ENCODE measurements around the gene MARCHF11. TPM values are rescaled to one million over a fixed set of nuclear protein-coding genes. Genes with fewer than 3 reads are reported as not detected.

MARCHF11 gene, protein sequence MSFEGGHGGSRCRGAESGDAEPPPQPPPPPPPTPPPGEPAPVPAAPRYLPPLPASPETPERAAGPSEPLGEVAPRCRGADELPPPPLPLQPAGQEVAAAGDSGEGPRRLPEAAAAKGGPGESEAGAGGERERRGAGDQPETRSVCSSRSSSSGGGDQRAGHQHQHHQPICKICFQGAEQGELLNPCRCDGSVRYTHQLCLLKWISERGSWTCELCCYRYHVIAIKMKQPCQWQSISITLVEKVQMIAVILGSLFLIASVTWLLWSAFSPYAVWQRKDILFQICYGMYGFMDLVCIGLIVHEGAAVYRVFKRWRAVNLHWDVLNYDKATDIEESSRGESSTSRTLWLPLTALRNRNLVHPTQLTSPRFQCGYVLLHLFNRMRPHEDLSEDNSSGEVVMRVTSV
- polyA plus RNA-seq (ENCODE audit: insufficient read length in 4 of 4): 1 to 10 TPM; 1.1 to 6.9 (median 3.3) TPM

DNA sequence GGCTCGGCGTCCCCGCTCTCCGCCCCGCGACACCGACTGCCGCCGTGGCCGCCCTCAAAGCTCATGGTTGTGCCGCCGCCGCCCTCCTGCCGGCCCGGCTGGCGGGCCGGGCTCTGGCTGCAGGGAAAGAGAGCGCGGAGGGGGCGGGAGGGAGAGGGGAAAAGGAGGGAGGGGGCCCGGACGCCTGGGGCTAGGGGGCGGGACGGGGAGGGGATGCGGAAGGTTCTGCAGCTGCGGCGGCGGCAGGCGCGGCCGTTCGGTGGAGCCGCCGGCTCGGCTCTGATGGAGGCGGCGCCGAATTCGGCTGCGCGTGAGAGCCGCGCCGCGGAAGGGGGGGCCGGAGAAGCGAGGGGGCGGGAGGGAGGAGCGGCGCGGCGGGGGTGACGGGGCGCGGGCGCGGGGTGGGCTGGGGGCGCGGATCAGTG lies at the start of gene MARCHF11:
MARCHF11 (minus strand) TSS at position 281 of the 425 bp plus-strand sequence; CDS start at position 65, 216 bp downstream.
- DNase-seq (ENCODE audit: low read depth in 4 of 4, low spot score in 2 of 4): no peak

DNA sequence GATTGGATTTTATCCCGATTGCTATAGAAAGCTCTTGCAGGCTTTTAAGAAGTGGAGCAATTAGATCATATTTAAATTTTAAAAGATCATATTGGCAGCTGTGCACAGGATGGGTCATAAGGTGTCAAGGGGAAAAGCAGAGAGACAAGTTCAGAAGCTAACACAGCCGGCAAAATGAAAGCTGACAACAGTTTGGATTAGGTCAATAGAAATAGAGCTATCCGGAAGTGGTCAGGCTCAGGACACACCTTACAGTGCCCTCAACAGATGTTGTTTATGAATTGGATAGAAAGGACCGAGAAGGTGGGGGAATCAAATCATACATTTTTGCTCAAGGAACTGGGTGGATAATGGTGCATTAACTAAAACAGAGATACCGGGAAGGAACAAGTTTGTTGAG lies 46.3 kb upstream of the MARCHF11 start:
- DNase-seq (ENCODE audit: low read depth in 4 of 4, low spot score in 2 of 4): no peak

DNA sequence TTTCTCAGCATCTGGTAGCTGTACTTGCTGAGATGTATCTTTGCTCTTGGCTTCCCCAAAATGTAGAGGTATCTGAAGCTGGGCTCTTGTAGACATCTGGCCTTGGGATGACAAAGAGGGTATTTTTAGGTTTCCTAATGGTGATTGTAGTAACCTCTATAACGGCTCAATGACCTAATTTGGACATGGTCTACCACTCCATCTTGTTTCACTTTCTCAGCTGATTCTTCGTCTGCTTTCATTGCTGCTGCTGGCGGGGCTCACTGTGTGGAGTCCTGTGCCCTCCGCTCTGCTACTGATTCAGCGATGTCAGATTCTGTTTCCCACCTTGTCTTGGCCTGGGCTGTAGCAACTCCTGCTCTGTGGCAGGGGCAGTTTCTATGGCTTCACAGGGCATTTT lies 12.7 kb upstream of the MARCHF11 start:
- no peak for DNase-seq (ENCODE audit: low read depth in 4 of 4, low spot score in 2 of 4)

DNA sequence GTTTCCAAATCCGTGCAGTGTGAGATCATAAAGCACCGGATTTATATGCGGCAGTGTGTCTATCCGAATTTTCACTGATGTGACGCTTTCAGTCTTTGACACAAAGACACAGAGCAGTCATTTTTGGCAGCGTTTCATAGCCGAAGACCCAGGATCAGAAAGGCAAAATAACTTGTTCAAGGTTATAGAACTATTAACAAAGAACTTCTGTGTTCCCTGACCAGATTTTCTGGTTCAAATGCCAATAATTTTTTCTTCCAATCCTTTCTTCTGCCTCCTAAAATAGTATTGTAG lies 1.1 kb upstream of the MARCHF11 start:
- no peak for DNase-seq (ENCODE audit: low read depth in 4 of 4, low spot score in 2 of 4)

DNA sequence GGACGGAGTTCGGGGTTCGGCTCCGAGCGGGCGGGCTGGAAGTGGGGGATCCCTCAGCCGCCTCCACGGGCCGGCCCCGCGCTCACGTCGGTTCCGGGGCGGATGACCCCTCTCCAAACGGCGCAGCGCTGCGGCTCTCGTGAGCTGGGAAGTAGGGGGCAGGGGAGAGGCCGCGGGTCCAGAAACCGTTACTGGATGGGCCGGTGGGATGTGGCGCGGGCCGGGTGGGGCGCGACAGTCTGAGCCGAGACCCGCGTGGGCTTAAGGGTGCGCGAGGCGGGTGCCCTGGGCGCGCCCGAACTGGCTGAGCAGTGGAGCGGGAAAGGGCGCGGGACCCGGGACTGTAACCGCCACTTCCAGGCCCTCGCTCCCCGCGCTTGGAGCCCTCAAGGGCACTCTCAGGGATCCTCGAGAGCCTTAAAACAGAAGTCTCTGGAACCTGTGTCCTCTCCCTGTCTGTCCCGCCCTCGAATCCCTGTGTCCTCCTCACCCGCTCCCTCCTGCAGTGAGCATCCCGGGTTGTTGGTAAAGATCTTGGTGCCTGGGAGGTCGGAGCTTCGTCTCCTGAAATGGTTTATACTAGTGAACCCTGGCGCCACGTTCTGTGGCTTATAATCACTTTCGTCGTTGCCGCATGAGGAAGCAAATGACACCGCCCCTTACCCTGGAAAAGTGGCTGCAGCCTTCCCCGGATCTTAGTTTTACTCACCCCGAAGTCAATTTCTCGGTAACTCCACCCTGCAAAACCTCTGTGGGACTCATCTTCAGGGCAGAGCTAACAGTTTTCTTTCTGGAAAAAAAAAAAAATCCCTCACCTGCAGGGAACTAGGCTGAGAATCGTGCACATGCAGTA lies 571 bp upstream of the MARCHF11 start:
- no peak for DNase-seq (ENCODE audit: low read depth in 4 of 4, low spot score in 2 of 4)

DNA sequence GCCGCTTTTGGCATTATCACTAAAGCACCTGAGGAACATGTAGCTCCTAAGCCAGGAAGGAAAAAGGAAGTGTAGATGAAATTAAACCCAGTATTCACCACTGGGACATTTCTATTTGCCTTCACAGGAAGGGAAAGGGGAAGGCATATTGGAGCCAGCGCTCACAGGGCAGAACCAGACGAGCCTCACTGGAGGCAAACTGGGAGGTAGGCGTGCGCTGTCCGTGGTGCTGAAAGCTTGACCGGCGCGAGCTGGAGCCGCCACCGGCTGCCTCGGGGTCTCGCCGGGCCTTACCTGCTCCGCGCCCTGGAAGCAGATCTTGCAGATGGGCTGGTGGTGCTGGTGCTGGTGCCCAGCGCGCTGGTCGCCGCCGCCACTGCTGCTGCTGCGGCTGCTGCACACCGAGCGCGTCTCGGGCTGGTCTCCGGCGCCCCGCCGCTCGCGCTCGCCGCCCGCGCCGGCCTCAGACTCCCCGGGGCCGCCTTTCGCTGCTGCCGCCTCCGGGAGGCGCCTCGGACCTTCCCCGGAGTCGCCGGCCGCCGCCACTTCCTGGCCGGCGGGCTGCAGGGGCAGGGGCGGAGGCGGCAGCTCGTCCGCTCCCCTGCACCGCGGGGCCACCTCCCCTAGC lies 732 bp downstream of the MARCHF11 start:
- peak; percentile 56 to 88 (median 74) for DNase-seq (ENCODE audit: low read depth in 4 of 4, low spot score in 2 of 4)

DNA sequence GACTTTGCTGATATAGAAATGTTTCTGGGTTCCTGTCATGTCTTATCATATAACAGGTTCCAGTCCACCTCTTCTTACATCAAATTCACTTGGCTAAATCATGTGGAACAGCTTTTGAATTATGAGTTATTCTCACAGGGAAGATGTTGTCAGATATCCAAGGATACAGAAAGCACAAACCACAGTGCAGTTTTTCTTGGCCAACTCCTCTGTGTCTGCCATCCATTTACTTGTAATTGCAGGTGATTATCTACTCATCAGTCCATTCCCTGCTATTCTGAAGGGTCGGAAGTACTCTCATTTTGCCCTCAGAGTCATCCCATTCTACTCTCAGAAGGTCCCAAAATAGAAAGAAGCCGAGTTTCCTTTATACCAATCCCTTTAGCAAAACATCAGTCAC lies 10.0 kb downstream of the MARCHF11 start:
- DNase-seq (ENCODE audit: low read depth in 4 of 4, low spot score in 2 of 4): no peak

DNA sequence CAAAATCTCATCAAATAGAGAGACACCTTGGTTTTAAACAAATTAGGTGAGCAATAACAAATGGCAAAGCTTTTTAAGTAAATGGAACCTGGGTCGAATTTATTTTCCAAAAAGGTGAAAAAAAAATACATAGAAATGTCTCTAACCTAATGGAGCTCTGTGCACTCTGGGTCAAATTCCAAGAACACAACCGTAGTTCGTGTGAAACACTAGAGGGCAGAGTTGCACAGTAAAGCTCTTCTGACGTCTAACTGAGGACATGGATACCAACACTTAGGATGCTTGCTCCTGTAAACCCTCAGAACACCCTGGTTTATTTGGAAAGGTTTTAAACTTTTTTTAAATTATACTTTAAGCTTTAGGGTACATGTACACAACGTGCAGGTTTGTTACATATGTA lies 18.9 kb downstream of the MARCHF11 start:
- peak in 2 of 4 donors; percentile 34 to 65 for DNase-seq (ENCODE audit: low read depth in 4 of 4, low spot score in 2 of 4)

DNA sequence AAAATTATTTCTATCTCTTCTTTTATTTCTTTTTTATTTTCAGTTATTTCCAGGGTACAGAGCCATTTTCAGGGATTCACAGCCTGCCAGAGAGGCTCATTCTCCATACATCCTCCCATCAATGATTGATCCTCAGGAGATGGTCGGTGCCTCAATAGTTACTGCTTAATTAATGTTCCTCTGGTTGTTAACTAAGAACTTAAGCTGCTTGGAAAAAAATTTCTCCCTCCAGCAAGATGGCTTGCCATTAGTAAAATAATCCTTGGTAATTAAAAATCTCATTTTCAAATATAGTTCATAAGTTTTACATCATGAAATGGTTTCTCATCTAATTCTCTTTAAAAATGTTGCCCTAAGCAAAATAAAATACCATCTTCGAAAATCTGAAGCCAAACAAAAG lies 20.0 kb downstream of the MARCHF11 start:
- DNase-seq (ENCODE audit: low read depth in 4 of 4, low spot score in 2 of 4): no peak

DNA sequence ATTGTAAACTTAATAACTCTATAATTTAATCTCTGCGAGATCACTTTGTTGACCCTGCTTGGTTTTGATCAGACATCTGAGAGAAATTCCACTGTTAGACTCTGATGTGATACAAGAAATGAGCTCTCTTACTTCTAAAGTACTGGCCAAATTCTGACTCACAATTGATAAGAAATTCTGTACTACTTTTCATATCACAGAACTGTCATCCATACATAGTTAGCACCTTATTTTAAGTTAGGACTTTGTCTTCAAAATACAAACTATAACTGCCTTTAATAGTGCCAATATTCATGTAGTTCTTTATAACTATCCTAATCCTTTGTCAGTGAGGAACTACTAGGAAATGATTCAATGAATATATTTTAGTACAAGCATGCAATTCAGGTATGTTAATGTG lies 23.4 kb downstream of the MARCHF11 start:
- no peak for DNase-seq (ENCODE audit: low read depth in 4 of 4, low spot score in 2 of 4)

DNA sequence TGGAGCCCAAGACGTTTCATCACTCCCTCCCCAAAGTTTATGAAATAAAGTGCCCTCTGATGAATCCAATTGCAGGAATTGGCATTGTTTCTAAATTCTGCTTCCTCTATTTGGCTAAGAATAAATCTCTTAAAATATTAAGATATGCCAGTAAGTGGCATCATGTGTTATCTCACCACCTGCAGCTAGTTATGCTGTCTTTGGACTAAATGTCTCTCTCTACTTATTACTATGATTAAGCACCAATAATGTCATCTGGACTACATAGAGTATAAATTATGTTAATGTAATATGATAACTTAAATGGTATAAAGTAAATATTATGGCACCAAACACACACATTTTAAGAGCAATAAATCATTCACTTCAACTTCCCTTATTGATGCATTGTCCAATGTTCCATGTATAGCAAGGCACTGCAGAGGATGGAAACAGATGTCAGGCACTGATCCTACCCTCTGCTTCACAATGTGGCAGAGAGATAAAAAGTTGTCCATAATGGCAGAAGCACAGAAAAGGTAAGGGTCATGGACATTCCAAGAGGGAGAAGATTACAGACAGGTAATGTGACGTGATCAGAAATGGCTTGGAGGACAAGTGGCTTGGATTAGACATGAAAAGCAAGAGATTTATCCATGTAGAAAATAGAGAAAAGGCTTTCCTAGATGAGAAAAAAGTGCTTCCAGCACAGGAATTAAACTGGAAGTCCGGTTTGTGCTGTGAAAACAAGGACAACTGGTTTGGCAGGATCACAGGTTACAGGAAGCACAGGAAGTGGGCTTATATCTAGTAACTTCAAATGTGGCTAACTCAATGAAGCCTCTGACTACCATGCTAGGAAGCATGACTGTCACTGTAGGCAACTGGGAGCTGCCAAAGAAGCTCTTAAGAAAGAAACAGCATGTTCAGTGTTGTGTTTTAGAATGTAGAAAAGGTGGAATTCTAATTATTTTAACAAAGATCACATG lies 26.7 kb downstream of the MARCHF11 start:
- DNase-seq (ENCODE audit: low read depth in 4 of 4, low spot score in 2 of 4): no peak

DNA sequence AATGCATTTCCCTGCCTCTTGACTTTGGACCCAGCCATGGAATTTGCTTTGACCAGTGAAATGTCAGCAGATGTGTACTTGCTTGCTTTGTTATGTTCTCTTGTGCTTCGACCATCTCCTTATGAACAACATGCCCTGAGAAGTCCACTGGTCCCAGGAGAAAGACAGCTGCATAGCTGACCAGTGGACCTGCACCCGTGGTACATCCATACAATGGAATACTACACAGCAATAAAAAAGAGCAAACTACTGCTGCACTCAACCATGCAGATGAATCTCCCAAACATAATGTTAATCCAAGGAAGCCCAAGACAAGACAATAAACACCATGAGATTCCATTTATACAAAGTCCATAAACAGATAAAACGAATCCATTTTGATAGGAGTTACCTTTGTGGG lies 30.0 kb downstream of the MARCHF11 start:
- no peak for DNase-seq (ENCODE audit: low read depth in 4 of 4, low spot score in 2 of 4)

DNA sequence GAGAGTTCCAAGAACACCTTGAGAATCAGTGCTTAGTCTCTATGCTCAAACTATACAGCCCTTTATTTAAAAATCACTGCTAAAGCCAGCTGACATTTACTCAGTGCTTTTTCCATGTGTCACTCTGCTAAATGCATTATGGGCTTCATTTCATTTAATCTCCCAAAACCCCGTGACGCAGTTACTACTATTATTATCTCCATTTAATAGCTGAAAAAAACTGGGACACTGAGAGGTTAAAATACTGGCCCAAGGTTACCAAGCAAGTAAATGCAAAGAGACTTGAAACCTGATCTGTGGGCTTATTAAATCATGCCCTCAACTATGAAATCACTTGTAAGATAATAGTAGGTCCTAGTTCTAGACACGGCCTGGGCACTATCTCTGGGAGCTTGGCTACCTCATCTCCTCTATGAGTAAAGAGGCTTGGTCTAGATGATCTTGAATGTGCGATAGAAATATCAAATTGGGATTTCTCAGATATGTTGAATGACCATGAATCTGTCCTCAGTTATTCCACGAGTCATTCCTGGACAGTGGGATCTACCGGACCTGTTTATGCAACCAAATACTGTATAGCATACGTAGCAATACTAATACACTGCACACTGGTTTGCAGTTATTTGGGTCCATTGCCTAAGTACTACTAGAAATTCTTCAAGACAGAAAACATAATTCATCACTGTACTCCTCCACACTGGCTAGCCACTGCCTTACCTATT lies 32.3 kb downstream of the MARCHF11 start:
- no peak for DNase-seq (ENCODE audit: low read depth in 4 of 4, low spot score in 2 of 4)

DNA sequence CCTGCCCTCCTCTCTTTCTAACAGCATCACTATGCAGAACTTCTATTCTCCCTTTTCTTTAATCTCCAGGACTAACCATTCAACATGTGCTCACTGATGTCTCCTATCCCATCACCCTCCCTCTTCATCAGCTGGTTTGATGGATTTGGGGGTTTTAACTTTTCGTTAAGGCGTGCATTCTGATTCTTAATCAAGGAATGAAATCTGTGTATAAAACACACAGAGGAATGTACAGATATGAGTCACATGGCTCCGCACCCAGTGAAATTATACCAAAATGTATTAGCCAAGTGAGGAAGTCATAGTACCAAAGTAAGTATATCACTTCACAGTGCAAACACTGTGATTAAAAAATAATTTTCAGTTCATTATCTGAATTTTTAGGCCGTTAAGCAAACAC lies 35.2 kb downstream of the MARCHF11 start:
- DNase-seq (ENCODE audit: low read depth in 4 of 4, low spot score in 2 of 4): no peak

DNA sequence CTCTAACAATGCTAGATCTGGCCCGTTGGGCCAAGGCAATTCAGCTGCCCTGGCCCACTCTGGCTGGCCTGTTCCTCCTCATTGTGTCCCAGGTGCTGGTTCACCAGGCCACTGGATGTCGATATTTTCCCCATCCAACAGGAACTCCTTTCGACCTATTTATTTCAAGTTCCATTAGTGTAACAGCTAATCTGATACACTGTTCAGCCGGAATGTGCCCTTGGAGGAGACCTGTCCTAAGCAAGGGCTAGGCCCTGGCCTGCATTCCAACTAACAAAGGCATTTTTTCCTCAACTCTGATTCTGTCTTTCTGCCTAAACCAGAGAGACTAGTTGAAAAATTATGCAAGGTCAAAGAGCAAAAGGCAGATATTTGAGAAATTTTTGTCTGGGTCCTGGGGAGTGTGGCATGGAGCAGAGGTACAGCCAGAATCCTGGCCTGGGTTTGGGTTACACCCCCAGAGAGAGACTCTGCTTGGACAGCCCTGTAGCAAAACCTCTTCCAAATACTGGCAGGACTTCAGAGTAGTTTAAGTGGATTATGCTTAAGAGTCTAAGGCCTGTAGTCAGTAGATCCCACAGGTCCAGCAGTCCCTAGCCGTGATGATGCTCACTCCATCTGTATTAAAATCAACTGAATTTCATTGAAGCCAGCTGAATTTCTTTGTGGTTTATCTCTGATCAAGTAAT lies 36.1 kb downstream of the MARCHF11 start:
- no peak for DNase-seq (ENCODE audit: low read depth in 4 of 4, low spot score in 2 of 4)

DNA sequence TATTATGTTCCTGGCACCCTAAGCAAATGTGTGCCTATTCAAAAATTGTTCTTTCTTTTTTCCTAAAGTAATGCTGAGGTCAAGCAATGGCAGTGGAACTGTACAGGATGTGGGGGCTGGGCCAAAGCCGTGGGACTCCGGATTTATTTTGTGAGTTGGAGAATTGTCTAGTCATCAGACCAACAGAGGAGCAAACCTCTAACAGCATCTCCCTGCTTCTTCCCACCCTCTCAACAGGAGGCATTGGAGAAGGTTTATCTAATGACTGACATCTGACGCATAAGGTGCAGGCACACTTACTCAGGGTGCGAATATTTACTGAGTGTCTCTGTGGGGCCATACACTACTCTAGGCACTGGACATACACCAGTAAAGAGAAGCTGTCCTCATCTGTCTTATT lies 38.6 kb downstream of the MARCHF11 start:
- no peak for DNase-seq (ENCODE audit: low read depth in 4 of 4, low spot score in 2 of 4)

DNA sequence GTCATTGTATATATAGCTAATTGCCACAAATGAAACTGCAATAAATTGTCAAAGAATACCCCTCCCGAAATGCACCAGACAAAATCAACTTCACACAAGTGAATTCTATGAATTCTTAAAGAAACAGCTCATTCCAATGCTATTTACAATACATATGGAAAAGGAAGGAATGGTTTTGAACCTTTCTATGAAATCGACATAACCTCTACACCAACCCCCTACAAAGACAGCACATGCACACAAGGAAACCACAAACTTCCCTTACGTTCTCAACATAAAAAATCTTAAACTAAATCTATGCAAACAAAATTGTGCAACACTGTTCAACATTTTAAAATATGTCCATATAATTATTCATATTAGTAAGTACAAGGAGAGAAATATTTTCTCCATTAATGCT lies 39.2 kb downstream of the MARCHF11 start:
- DNase-seq (ENCODE audit: low read depth in 4 of 4, low spot score in 2 of 4): no peak

DNA sequence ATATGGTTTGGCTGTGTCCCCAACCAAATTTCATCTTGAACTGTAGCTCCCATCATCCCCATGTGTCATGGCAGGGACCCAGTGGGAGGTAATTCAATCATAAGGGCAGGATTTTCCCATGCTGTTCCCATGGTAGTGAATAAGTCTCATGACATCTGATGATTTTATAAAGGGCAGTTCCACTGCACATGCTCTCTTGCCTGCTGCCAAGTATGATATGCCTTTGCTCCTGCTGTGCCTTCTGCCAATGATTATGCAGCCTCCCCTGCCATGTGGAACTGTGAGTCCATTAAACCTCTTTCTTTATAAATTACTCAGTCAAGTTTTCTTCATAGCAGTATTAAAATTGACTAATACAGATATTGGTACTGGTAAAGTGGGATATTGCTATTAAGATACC lies 42.4 kb downstream of the MARCHF11 start:
- no peak for DNase-seq (ENCODE audit: low read depth in 4 of 4, low spot score in 2 of 4)

DNA sequence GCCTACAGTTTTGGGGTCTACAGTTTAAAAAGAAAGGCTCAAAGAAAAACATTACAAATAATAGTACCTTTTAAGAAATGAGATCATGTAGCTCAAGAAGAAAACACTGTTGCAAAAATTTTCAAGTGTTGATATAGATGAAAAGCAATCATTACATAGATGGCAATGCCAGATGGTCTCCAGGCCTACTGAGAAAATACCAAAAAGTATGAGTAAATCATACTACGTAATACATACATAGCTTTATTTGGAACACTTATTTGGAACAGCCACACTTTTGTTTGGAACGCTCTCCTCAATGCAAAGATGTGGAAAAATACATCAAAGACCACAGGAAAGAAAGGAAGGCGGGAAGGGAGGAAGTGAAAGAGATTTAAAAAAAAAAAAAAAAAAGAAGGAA lies 44.1 kb downstream of the MARCHF11 start:
- DNase-seq (ENCODE audit: low read depth in 4 of 4, low spot score in 2 of 4): no peak

Data from left renal cortex interstitium (tissue), 4 donors.